ENCODE data around the gene MINDY4. TPM values are rescaled to one million over a fixed set of nuclear protein-coding genes. Genes with fewer than 3 reads are reported as not detected.

Gene MINDY4
- total and polyA plus RNA-seq, 8 donors: 1.6 to 22.8 (median 6.4) TPM; not detected in 1

GRCh38 chr7:30840141-30841024 is 69.2 kb downstream of the MINDY4 start:
- 83 to 90% (median 85%) methylated on average over 6 of the region's 6 CpGs for WGBS, 5 donors
- Histone ChIP-seq H3K9me3 (no peaks in the 10 kb centered on the region), H3K36me3 (peaks cover 0 to 48% (median 16%) of the 10 kb centered on the region in 4 donors), H3K27me3 (no peaks in the 10 kb centered on the region), H3K4me3 (no peak overlapping the region), H3K27ac (no peak overlapping the region), H3K4me1 (peaks cover 0 to 30% (median 19%) of the 10 kb centered on the region in 4 donors)
- no peak for DNase-seq
- TF ChIP-seq POLR2A (IDR thresholded peaks at IDR 0.05): no peak
- no peak for TF ChIP-seq CTCF (IDR thresholded peaks at IDR 0.05)
- no peak for TF ChIP-seq EP300 (IDR thresholded peaks at IDR 0.05)
- TF ChIP-seq POLR2AphosphoS5 (IDR thresholded peaks at IDR 0.05): no peak
- intact Hi-C loops (cut with DNase I; ENCODE audit: low total_unique reads): no loop called here

GRCh38 chr7:30841025-30841735 is 70.0 kb downstream of the MINDY4 start:
- peaks cover 0 to 38% (median 26%) of the 10 kb centered on the region in 4 donors for H3K4me1 ChIP-seq
- 78 to 90% (median 87%) methylated on average over 19 of the region's 19 CpGs for WGBS, 5 donors
- no peaks in the 10 kb centered on the region for H3K9me3 ChIP-seq
- H3K4me3 ChIP-seq: no peak overlapping the region
- TF ChIP-seq CTCF (IDR thresholded peaks at IDR 0.05): no peak
- TF ChIP-seq POLR2AphosphoS5 (IDR thresholded peaks at IDR 0.05): no peak
- no peak for TF ChIP-seq EP300 (IDR thresholded peaks at IDR 0.05)
- no peak for TF ChIP-seq POLR2A (IDR thresholded peaks at IDR 0.05)
- H3K27ac ChIP-seq: no peak overlapping the region
- H3K27me3 ChIP-seq: no peaks in the 10 kb centered on the region
- DNase-seq: no peak
- H3K36me3 ChIP-seq: peaks cover 0 to 48% (median 16%) of the 10 kb centered on the region in 4 donors
- intact Hi-C loops (cut with DNase I; ENCODE audit: low total_unique reads): no loop called here

GRCh38 chr7:30841801-30842541 is 70.8 kb downstream of the MINDY4 start:
- DNase-seq: no peak
- TF ChIP-seq CTCF (IDR thresholded peaks at IDR 0.05): no peak
- WGBS, 5 donors: 93 to 95% (median 93%) methylated on average over 6 to 7 of the region's 7 CpGs
- peaks cover 0 to 43% (median 31%) of the 10 kb centered on the region in 4 donors for H3K4me1 ChIP-seq
- intact Hi-C loops (cut with DNase I; ENCODE audit: low total_unique reads): no loop called here
- no peak overlapping the region for H3K4me3 ChIP-seq
- H3K27me3 ChIP-seq: no peaks in the 10 kb centered on the region
- peak overlapping the region in 2 of 5 donors; percentile 76 to 82 for H3K27ac ChIP-seq
- no peaks in the 10 kb centered on the region for H3K9me3 ChIP-seq
- H3K36me3 ChIP-seq: peaks cover 0 to 47% (median 14%) of the 10 kb centered on the region in 4 donors
